H1 (cell line): Measurements from ENCODE around the gene OR8A1. TPM values are rescaled to one million over a fixed set of nuclear protein-coding genes. Genes with fewer than 3 reads are reported as not detected.

Source experiments
- CTCF ChIA-PET: fragments of 300-600 bp; sonication (Branson Sonifier 250); formaldehyde crosslinking; loops from one replicate; lab custom pipeline; 2021; ENCODE audit not compliant: partially characterized antibody; lab: Charles Lee
- POLR2A ChIA-PET: fragments of 300-600 bp; sonication (Branson Sonifier 250); formaldehyde crosslinking; loops from one replicate; lab custom pipeline; 2021; ENCODE audit warnings: inconsistent platforms; ENCODE audit not compliant: partially characterized antibody; lab: Charles Lee
- DNase-seq, 2 experiments: peaks; one replicate each; pipeline versions ENCODE4 v3.0.0 to v3.0.0-alpha.2; 2010 to 2022; ENCODE audit warnings: low spot score in 2 of 2, low read depth in 1 of 2, mixed read lengths in 1 of 2
- FAIRE-seq: peaks from 2 replicates; lab custom pipeline; 2011; peaks lifted over from hg19 to GRCh38; lab: Jason Lieb, UNC
- H2AFZ ChIP-seq: 2 replicates; pipeline ENCODE4 v1.8.1; 2012; ENCODE audit warnings: low read length, inconsistent platforms
- H2AK5ac ChIP-seq: 2 replicates; pipeline ENCODE4 v1.6.1; 2013; ENCODE audit warnings: low read depth, low read length
- H2BK120ac ChIP-seq: replicated peaks from 2 replicates; pipeline ENCODE3; 2013; ENCODE audit warnings: low read depth, low read length, inconsistent platforms
- H2BK12ac ChIP-seq: 2 replicates; pipeline ENCODE4 v1.6.1; 2013; ENCODE audit warnings: low read depth, low read length
- H2BK15ac ChIP-seq: 2 replicates; pipeline ENCODE4 v1.6.1; 2013; ENCODE audit warnings: low read length
- H2BK20ac ChIP-seq: 2 replicates; pipeline ENCODE4 v1.6.1; 2013; ENCODE audit warnings: low read length
- H2BK5ac ChIP-seq: 2 replicates; pipeline ENCODE4 v1.6.1; 2013; ENCODE audit warnings: low read depth, low read length
- H3K14ac ChIP-seq: 2 replicates; pipeline ENCODE4 v1.6.1; 2013; ENCODE audit warnings: inconsistent platforms; ENCODE audit not compliant: insufficient read length
- H3K18ac ChIP-seq: 2 replicates; pipeline ENCODE4 v1.6.1; 2013; ENCODE audit warnings: low read length; ENCODE audit errors: extremely low read depth
- H3K23ac ChIP-seq: 2 replicates; pipeline ENCODE4 v1.6.1; 2013; ENCODE audit warnings: inconsistent platforms; ENCODE audit not compliant: insufficient read length
- H3K23me2 ChIP-seq: 2 replicates; pipeline ENCODE4 v1.6.1; 2013; ENCODE audit warnings: low read depth, low read length
- H3K27ac ChIP-seq: 2 replicates; pipeline ENCODE4 v1.6.1; 2011; ENCODE audit warnings: low read depth, low read length, inconsistent platforms
- H3K27me3 ChIP-seq, 4 experiments: replicated peaks in 1 of 4; 1 replicate in 1 of 4; 2 replicates in 3 of 4; pipeline versions ENCODE4 v1.6.1 to v1.8.1; 2011 to 2013; ENCODE audit warnings: low read length in 3 of 4, mild to moderate bottlenecking in 3 of 4, inconsistent platforms in 2 of 4, mixed read lengths in 2 of 4, moderate library complexity in 1 of 4; ENCODE audit not compliant: control insufficient read depth in 3 of 4, insufficient read depth in 3 of 4; ENCODE audit errors: extremely low read depth in 1 of 4
- H3K36me3 ChIP-seq, 4 experiments: 2 replicates each; pipeline versions ENCODE4 v1.6.1 to v1.8.1; 2011 to 2013; ENCODE audit warnings: mild to moderate bottlenecking in 4 of 4, low read length in 3 of 4, moderate library complexity in 2 of 4, control low read depth in 1 of 4, inconsistent platforms in 1 of 4; ENCODE audit not compliant: insufficient read depth in 4 of 4, control insufficient read depth in 2 of 4
- H3K4ac ChIP-seq: replicated peaks from 2 replicates; pipeline ENCODE3; 2013; ENCODE audit warnings: low read length, low read depth, mixed read lengths, inconsistent platforms; ENCODE audit not compliant: insufficient read length
- H3K4me1 ChIP-seq, 4 experiments: replicated peaks in 1 of 4; 1 replicate in 1 of 4; 2 replicates in 3 of 4; pipeline versions ENCODE4 v1.6.1 to v1.8.1; 2011 to 2013; ENCODE audit warnings: low read length in 3 of 4, inconsistent platforms in 2 of 4, mixed read lengths in 1 of 4; ENCODE audit not compliant: insufficient read depth in 4 of 4, control insufficient read depth in 3 of 4
- H3K4me2 ChIP-seq, 2 experiments: 2 replicates each; pipeline versions ENCODE4 v1.6.1 to v1.8.1; 2011 to 2013; ENCODE audit warnings: low read depth in 2 of 2, low read length in 2 of 2, control low read depth in 1 of 2, inconsistent platforms in 1 of 2, mild to moderate bottlenecking in 1 of 2; ENCODE audit not compliant: insufficient read depth in 1 of 2
- H3K4me3 ChIP-seq, 4 experiments: fragments of 200-600, 300-600 bp in 1 of 4; sonication (generic), shearing (Covaris generic), sonication (Bioruptor Twin) in 1 of 4; 2 replicates each; pipeline versions ENCODE4 v1.5.1 to v1.8.1; 2011 to 2016; ENCODE audit warnings: low read length in 4 of 4, low read depth in 3 of 4, control low read depth in 2 of 4, inconsistent platforms in 2 of 4, mild to moderate bottlenecking in 2 of 4, mixed read lengths in 1 of 4, moderate library complexity in 1 of 4; ENCODE audit not compliant: insufficient read depth in 2 of 4; ENCODE audit errors: extremely low read depth in 1 of 4
- H3K56ac ChIP-seq: replicated peaks from 2 replicates; pipeline ENCODE3; 2013; ENCODE audit warnings: low read depth, mild to moderate bottlenecking, mixed read lengths, low read length, inconsistent platforms; ENCODE audit not compliant: insufficient read length
- H3K79me1 ChIP-seq: 2 replicates; pipeline ENCODE4 v1.6.1; 2013; ENCODE audit warnings: low read depth, low read length, control low read depth
- H3K79me2 ChIP-seq, 2 experiments: 2 replicates each; pipeline versions ENCODE4 v1.6.1 to v1.8.1; 2012 to 2013; ENCODE audit warnings: low read length in 2 of 2, mild to moderate bottlenecking in 2 of 2, inconsistent platforms in 1 of 2; ENCODE audit not compliant: insufficient read depth in 2 of 2, control insufficient read depth in 1 of 2
- H3K9ac ChIP-seq, 4 experiments: replicated peaks in 1 of 4; 1 replicate in 1 of 4; 2 replicates in 3 of 4; pipeline versions ENCODE4 v1.6.1 to v1.8.1; 2011 to 2013; ENCODE audit warnings: low read depth in 3 of 4, low read length in 3 of 4, control low read depth in 2 of 4, mild to moderate bottlenecking in 2 of 4, moderate library complexity in 2 of 4, inconsistent platforms in 1 of 4; ENCODE audit errors: extremely low read depth in 1 of 4
- H3K9me3 ChIP-seq, 2 experiments: 2 replicates each; pipeline versions ENCODE4 v1.6.1 to v1.8.1; 2012 to 2013; ENCODE audit warnings: mild to moderate bottlenecking in 2 of 2, moderate library complexity in 2 of 2, control low read depth in 1 of 2, inconsistent platforms in 1 of 2, low read depth in 1 of 2, low read length in 1 of 2, mixed read lengths in 1 of 2; ENCODE audit not compliant: insufficient read depth in 2 of 2
- H4K20me1 ChIP-seq, 2 experiments: replicated peaks in 1 of 2; 2 replicates each; pipeline versions ENCODE3 to v1.8.1; 2011 to 2013; ENCODE audit warnings: inconsistent platforms in 2 of 2, low read length in 2 of 2, mild to moderate bottlenecking in 1 of 2; ENCODE audit not compliant: insufficient read depth in 2 of 2, control insufficient read depth in 1 of 2
- H4K5ac ChIP-seq: 2 replicates; pipeline ENCODE4 v1.6.1; 2013; ENCODE audit warnings: low read length, low read depth, mixed read lengths, inconsistent platforms; ENCODE audit not compliant: insufficient read length
- H4K8ac ChIP-seq: 2 replicates; pipeline ENCODE4 v1.8.0; 2013; ENCODE audit warnings: mild to moderate bottlenecking, moderate library complexity, low read length, inconsistent platforms; ENCODE audit not compliant: insufficient read depth; ENCODE audit errors: extremely low read depth
- H4K91ac ChIP-seq: replicated peaks from 2 replicates; pipeline ENCODE3; 2013; ENCODE audit warnings: low read length, mixed read lengths, inconsistent platforms; ENCODE audit not compliant: insufficient read length
- ASH2L ChIP-seq: fragments of 200-600, 300-600 bp; sonication (generic); IDR thresholded peaks from one replicate; pipeline ENCODE4 v1.7.1; 2017; ENCODE audit warnings: low read length
- BRCA1 ChIP-seq: IDR thresholded peaks from 2 replicates; pipeline ENCODE4 v1.6.1; 2012; ENCODE audit warnings: low read depth, low read length, improper control_type of control experiment
- HDAC6 ChIP-seq: IDR thresholded peaks from one replicate; pipeline ENCODE4 v1.7.1; 2012; ENCODE audit warnings: low read depth, mild to moderate bottlenecking, inconsistent platforms, low read length, moderate library complexity
- KDM1A ChIP-seq: fragments of 200-600, 300-600 bp; sonication (generic); IDR thresholded peaks from 2 replicates; pipeline ENCODE4 v1.7.1; 2016; ENCODE audit warnings: mild to moderate bottlenecking, low read length, borderline replicate concordance
- NANOG ChIP-seq: IDR thresholded peaks from 2 replicates; pipeline ENCODE4 v1.6.1; 2011; ENCODE audit warnings: low read length, low read depth, mild to moderate bottlenecking, inconsistent platforms; ENCODE audit not compliant: insufficient read depth, poor library complexity, severe bottlenecking
- POLR2AphosphoS5 ChIP-seq: IDR thresholded peaks from 2 replicates; pipeline ENCODE4 v1.6.1; 2011; ENCODE audit warnings: low read depth, low read length
- RAD21 ChIP-seq, 2 experiments: IDR thresholded peaks in 1 of 2; conservative IDR thresholded peaks in 1 of 2; 2 replicates each; pipeline ENCODE4 v1.6.1; 2011; ENCODE audit warnings: low read depth in 2 of 2, low read length in 2 of 2, improper control_type of control experiment in 1 of 2, inconsistent platforms in 1 of 2, mild to moderate bottlenecking in 1 of 2, moderate library complexity in 1 of 2
- RXRA ChIP-seq: IDR thresholded peaks from 2 replicates; pipeline ENCODE4 v1.6.1; 2011; ENCODE audit warnings: low read depth, mild to moderate bottlenecking, low read length, moderate library complexity; ENCODE audit not compliant: insufficient read depth
- SAP30 ChIP-seq: fragments of 300-600 bp; sonication (generic); IDR thresholded peaks from 2 replicates; pipeline ENCODE4 v1.7.1; 2012; ENCODE audit warnings: low read length, moderate library complexity, mild to moderate bottlenecking, inconsistent platforms; ENCODE audit not compliant: insufficient read depth, insufficient replicate concordance
- SIN3A ChIP-seq, 2 experiments: IDR thresholded peaks in 1 of 2; conservative IDR thresholded peaks in 1 of 2; 2 replicates each; pipeline ENCODE4 v1.6.1; 2011 to 2012; ENCODE audit warnings: low read length in 2 of 2, improper control_type of control experiment in 1 of 2, low read depth in 1 of 2, mild to moderate bottlenecking in 1 of 2
- WGBS, 2 experiments: shearing (Covaris generic) in 1 of 2; methylation state at CpG; one replicate each; pipeline versions ENCODE4 v1.1.6 to v1.1.7; 2013 to 2015; ENCODE audit warnings: low lambda C conversion rate in 2 of 2, mixed read lengths in 2 of 2, inconsistent platforms in 1 of 2, low coverage in 1 of 2, missing lambda C conversion rate in 1 of 2; ENCODE audit not compliant: insufficient replicate concordance in 2 of 2, insufficient coverage in 1 of 2, insufficient read length in 1 of 2; ENCODE audit errors: extremely low coverage in 1 of 2, missing lambda C conversion rate in 1 of 2; 5-methylcytosine and 5-hydroxymethylcytosine counted together
- long read RNA-seq, 2 experiments: library from RNA in 1 of 2; library from capped mRNA in 1 of 2; stranded (forward); transcript quantifications; one replicate each; pipeline ENCODE4 v2.0.0, GENCODE V29; 2021; ENCODE audit warnings: inconsistent platforms in 1 of 2
- polyA minus RNA-seq, 3 experiments: library from RNA; depleted of rRNA, polyadenylated mRNA; stranded (reverse); fragments of >200 nt; gene quantifications; 1 replicate in 2 of 3; 2 replicates in 1 of 3; pipeline ENCODE4 v1.2.3, GENCODE V29; 2011
- polyA plus RNA-seq, 7 experiments: library from polyadenylated mRNA; depleted of rRNA in 3 of 7; stranded (reverse) in 5 of 7; unstranded in 2 of 7; fragments of >200 nt in 5 of 7; fragments of 200-250 nt in 2 of 7; gene quantifications; 1 replicate in 5 of 7; 2 replicates in 1 of 7; 4 replicates in 1 of 7; pipeline versions ENCODE4 v1.2.1 to v1.2.3, GENCODE V29; 2011 to 2013; ENCODE audit warnings: missing spikeins in 2 of 7, mixed read lengths in 2 of 7
- total RNA-seq: library from RNA; stranded (reverse); fragmentation: NEBNext Ultra II Directional; extraction: Animal tissue kit (Norgen Biotek cat#: 25700); gene quantifications from 2 replicates; pipeline ENCODE4 v1.2.1, GENCODE V29; 2021

Gene OR8A1
- total RNA-seq (not detected in 2 replicates), polyA plus RNA-seq (2011; rRNA removed) (not detected in 2 replicates), polyA minus RNA-seq (2011; rRNA and poly(A)+ RNA removed) (not detected in 2 replicates)
- polyA plus RNA-seq (2011; cell fraction: cytosol; rRNA removed): not detected
- not detected for polyA plus RNA-seq (2011; cell fraction: nucleus; rRNA removed)
- not detected in 4 replicates for polyA plus RNA-seq (2012, experiment 1 of 2)
- polyA plus RNA-seq (2012, experiment 2 of 2): not detected
- not detected for polyA plus RNA-seq (2013, experiment 1 of 2)
- polyA plus RNA-seq (2013, experiment 2 of 2): not detected
- polyA minus RNA-seq (2011; cell fraction: cytosol; rRNA and poly(A)+ RNA removed): not detected
- polyA minus RNA-seq (2011; cell fraction: nucleus; rRNA and poly(A)+ RNA removed): not detected
- long read RNA-seq, experiment 1: 0 reads
- long read RNA-seq, experiment 2: 0 reads

DNA sequence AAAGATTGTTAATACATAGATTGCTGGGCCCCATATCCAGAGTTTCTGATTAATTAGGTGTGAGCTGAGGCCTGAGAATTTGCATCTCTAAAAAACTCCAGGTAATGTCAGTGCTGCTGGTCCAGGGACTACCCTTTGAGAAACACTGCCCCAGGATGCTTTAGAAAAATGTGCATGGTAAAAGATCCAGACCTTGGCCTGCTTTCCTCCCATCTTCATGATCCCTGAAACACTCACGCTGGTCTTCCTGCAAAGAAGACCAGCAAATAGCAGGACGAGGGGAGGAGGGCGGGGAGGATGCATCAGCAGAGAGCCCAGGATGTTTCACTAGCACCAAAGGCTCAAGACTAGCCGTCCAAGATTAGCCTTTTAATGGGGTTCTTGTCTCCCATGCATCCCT is at the start of gene OR8A1:
OR8A1 (plus strand) TSS at position 301 of the 400 bp plus-strand sequence. CDS start 123 bp downstream, outside the sequence.
- no peak for FAIRE-seq
- no peak within 1 kb of the TSS for H2BK5ac ChIP-seq
- H4K20me1 ChIP-seq: no peaks in the 10 kb centered on the region
- 0 out of 2 replicates have a peak within 1 kb of the TSS, but pooled peaks have one; percentile 27 for H2BK12ac ChIP-seq
- no peak within 1 kb of the TSS for H3K4me2 ChIP-seq
- no peak within 1 kb of the TSS for H3K14ac ChIP-seq
- peaks cover 0 to 3% (median 1%) of the 10 kb centered on the region in 4 experiments; a peak in 2 of 7 replicates for H3K4me1 ChIP-seq
- H3K23ac ChIP-seq: no peak within 1 kb of the TSS
- no peak within 1 kb of the TSS for H3K27ac ChIP-seq
- no peak within 1 kb of the TSS for H3K56ac ChIP-seq
- POLR2A ChIA-PET: no interaction called here
- no peak within 1 kb of the TSS for H3K18ac ChIP-seq
- no peak for DNase-seq
- H3K36me3 ChIP-seq: no peaks in the 10 kb centered on the region
- H2BK120ac ChIP-seq: no peak within 1 kb of the TSS
- no peaks in the 10 kb centered on the region for H3K23me2 ChIP-seq
- H2BK15ac ChIP-seq: no peak within 1 kb of the TSS
- no peaks in the 10 kb centered on the region for H3K79me1 ChIP-seq
- H3K4me3 ChIP-seq: no peak within 1 kb of the TSS
- H4K5ac ChIP-seq: no peak within 1 kb of the TSS
- no peak within 1 kb of the TSS for H2BK20ac ChIP-seq
- H2AFZ ChIP-seq: no peak within 1 kb of the TSS; the same call in 1 of the 2 replicates
- no peak within 1 kb of the TSS for H3K9ac ChIP-seq
- no peak within 1 kb of the TSS for H4K8ac ChIP-seq
- 93% methylated on average over 3 of the region's 4 CpGs; no CpG with 5 or more reads in 1 of the 2 experiments for WGBS, 2 experiments
- H3K27me3 ChIP-seq: no peaks in the 10 kb centered on the region
- no peak within 1 kb of the TSS for H3K4ac ChIP-seq
- H2AK5ac ChIP-seq: no peak within 1 kb of the TSS
- H3K79me2 ChIP-seq: no peaks in the 10 kb centered on the region
- CTCF ChIA-PET: interaction anchor here (1.7 to 2.5 kb wide), 3 partner anchors 16 to 167 kb away, joined by 5 to 10 read pairs (median 5); no protein-coding TSS in a partner anchor
- no peak within 1 kb of the TSS for H4K91ac ChIP-seq
- H3K9me3 ChIP-seq: no peaks in the 10 kb centered on the region
- TF ChIP-seq NANOG (no peak), RAD21 (IDR thresholded peaks at IDR 0.05 in 1 of 2, conservative IDR thresholded peaks at IDR 0.05 in 1 of 2; ENCODE audit: low read depth in 2 of 2, low read length in 2 of 2) (no peak), KDM1A (no peak), POLR2AphosphoS5 (no peak), RXRA (no peak), SIN3A (conservative IDR thresholded peaks at IDR 0.05 in 1 of 2, IDR thresholded peaks at IDR 0.05 in 1 of 2; ENCODE audit: low read depth in 1 of 2, low read length in 2 of 2) (no peak), BRCA1 (no peak), ASH2L (no peak), HDAC6 (no peak), SAP30 (no peak)
